Measurements from ENCODE around the gene CD109. TPM values are rescaled to one million over a fixed set of nuclear protein-coding genes. Genes with fewer than 3 reads are reported as not detected.

Gene CD109
- total RNA-seq, 1 experiment from 2014 or later, result 3.2 TPM

DNA sequence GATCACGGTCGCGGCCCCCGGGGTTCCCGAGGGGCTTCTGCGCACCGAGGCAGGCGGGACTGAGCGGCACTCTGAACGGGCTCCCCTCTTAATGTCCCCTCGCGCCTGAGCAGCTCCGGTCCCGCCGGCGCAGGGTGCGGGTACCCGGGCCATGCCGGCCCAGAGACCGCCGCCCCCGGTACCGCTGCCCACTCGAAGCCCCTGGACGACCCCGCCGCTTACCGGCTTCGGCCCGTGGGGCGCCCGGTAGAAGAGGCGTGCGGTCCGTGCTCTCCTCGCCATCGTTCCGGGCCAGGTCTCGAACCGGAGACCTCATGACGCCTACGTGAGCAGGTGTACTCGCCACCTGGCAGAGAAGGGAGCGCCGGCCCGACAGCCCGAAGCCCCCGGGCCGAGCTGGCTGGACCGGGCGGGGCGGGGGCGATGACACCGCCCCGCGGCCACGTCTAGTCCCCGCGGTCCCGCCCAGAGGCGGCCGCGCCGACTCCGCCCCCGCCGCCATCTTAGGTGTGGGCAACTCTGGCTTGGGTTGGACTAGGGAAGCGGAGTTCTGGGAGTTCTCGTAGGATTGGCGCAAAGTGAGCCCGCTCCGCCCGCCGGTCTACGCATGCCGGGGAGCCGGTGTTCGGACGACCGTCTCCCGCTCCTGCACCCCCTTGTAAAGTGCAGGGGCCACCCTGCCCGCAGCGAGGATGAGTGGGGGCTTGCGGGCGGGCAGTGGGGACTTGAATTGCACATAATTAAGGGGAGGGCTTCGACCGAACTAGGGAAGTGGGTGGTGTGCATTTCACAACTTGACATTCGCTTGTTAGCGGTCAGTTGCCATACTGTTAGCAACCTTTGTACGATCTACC, 42.2 kb upstream of the CD109 start, which contains the start of gene SLC17A5:
Gene SLC17A5, minus strand, starts transcription at position 422 of the 854 bp plus-strand sequence. Its CDS starts 106 bp downstream, at position 316.
- H3K4me1 ChIP-seq (ENCODE audit: insufficient read depth, low read length), result no peaks in the 10 kb centered on the region; the same call in 1 of the 2 replicates
- no peaks in the 10 kb centered on the region for H3K27me3 ChIP-seq (ENCODE audit: insufficient read depth, low read length)
- DNase-seq, result peak; percentile 96
- no peak within 1 kb of the TSS for H3T11ph ChIP-seq (ENCODE audit: low read length)
- no peaks in the 10 kb centered on the region for H3K79me2 ChIP-seq (ENCODE audit: insufficient read depth, low read length)
- H4K8ac ChIP-seq (replicated peaks; ENCODE audit: insufficient read length, low read depth, low read length), result no peak within 1 kb of the TSS
- Mint-ChIP-seq H3K9me3 (peaks cover 0 to 3% of the 10 kb centered on the region in 2 experiments; a peak in 1 of 5 replicates), H3K4me3 (peak within 1 kb of the TSS; percentile 93), H3K27ac (peak within 1 kb of the TSS; percentile 87 to 98 (median 95)), H3K4me1 (peaks cover 19 to 20% of the 10 kb centered on the region in 2 experiments), H3K36me3 (ENCODE audit: insufficient read depth in 1 of 3, low read depth in 3 of 3) (peaks cover 7 to 13% (median 11%) of the 10 kb centered on the region in 3 experiments; a peak in 5 of 7 replicates), H3K27me3 (ENCODE audit: low read depth) (no peaks in the 10 kb centered on the region)
- peak within 1 kb of the TSS; percentile 64 for H3K9ac ChIP-seq (ENCODE audit: extremely low read depth, insufficient read length, low read length)
- no peak within 1 kb of the TSS for H3K56ac ChIP-seq (ENCODE audit: insufficient read length, low read depth, low read length)
- H3K23me2 ChIP-seq (ENCODE audit: insufficient read length, low read depth, low read length, poor library complexity, severe bottlenecking), result no peaks in the 10 kb centered on the region
- H2BK12ac ChIP-seq (ENCODE audit: insufficient read length, low read depth, low read length), result no peak within 1 kb of the TSS
- TF ChIP-seq, protein P1, sequence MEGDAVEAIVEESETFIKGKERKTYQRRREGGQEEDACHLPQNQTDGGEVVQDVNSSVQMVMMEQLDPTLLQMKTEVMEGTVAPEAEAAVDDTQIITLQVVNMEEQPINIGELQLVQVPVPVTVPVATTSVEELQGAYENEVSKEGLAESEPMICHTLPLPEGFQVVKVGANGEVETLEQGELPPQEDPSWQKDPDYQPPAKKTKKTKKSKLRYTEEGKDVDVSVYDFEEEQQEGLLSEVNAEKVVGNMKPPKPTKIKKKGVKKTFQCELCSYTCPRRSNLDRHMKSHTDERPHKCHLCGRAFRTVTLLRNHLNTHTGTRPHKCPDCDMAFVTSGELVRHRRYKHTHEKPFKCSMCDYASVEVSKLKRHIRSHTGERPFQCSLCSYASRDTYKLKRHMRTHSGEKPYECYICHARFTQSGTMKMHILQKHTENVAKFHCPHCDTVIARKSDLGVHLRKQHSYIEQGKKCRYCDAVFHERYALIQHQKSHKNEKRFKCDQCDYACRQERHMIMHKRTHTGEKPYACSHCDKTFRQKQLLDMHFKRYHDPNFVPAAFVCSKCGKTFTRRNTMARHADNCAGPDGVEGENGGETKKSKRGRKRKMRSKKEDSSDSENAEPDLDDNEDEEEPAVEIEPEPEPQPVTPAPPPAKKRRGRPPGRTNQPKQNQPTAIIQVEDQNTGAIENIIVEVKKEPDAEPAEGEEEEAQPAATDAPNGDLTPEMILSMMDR (conservative IDR thresholded peaks at IDR 0.05), result no peak
- no peaks in the 10 kb centered on the region for H3K9me3 ChIP-seq (ENCODE audit: control insufficient read depth, low read depth, low read length)
- H3K79me1 ChIP-seq (ENCODE audit: insufficient read depth, low read depth, low read length, poor library complexity, severe bottlenecking), result no peaks in the 10 kb centered on the region
- no peak within 1 kb of the TSS for H3K23ac ChIP-seq (ENCODE audit: insufficient read length, low read depth, low read length)
- H3K4ac ChIP-seq (ENCODE audit: low read depth, low read length), result no peak within 1 kb of the TSS
- H2AFZ ChIP-seq (ENCODE audit: low read length), result peak within 1 kb of the TSS; percentile 71
- H3K14ac ChIP-seq (ENCODE audit: insufficient read depth, low read length), result peak within 1 kb of the TSS; percentile 49; the same call in 1 of the 2 replicates
- H2BK120ac ChIP-seq (ENCODE audit: low read depth, low read length, poor library complexity, severe bottlenecking), result no peak within 1 kb of the TSS
- no peak within 1 kb of the TSS for H2AK5ac ChIP-seq (ENCODE audit: insufficient read length, low read length)
- H4K5ac ChIP-seq (ENCODE audit: insufficient read length, low read depth, low read length), result no peak within 1 kb of the TSS
- no peaks in the 10 kb centered on the region for H4K20me1 ChIP-seq (ENCODE audit: control insufficient read depth, insufficient read depth, insufficient read length)
- no peak within 1 kb of the TSS for H4K91ac ChIP-seq (ENCODE audit: insufficient read length, low read depth, low read length)
- H2BK15ac ChIP-seq (ENCODE audit: low read depth, low read length), result no peak within 1 kb of the TSS
- H3K4me2 ChIP-seq (ENCODE audit: insufficient read depth, insufficient read length, low read length), result peak within 1 kb of the TSS; percentile 99
- peak within 1 kb of the TSS; percentile 64 for H3K27ac ChIP-seq (ENCODE audit: insufficient read length, low read depth, low read length)
- H3K18ac ChIP-seq (ENCODE audit: insufficient read length, low read depth, low read length), result no peak within 1 kb of the TSS
- no peak within 1 kb of the TSS for H2BK5ac ChIP-seq (ENCODE audit: insufficient read length, low read length)
- no CpG with 5 or more reads among the region's 90 CpGs for WGBS (ENCODE audit: extremely low coverage, insufficient read length, low lambda C conversion rate)
- H2BK20ac ChIP-seq (ENCODE audit: low read depth, low read length, poor library complexity, severe bottlenecking), result no peak within 1 kb of the TSS
